GM21390 (cell line): ENCODE data around the gene KRTAP12-1.
"Not testable (repeated sequence)": the region's sequence is repeated elsewhere in the genome, so short reads cannot be mapped to it uniquely, and the experiment has no call there.

Experiments
- ATAC-seq: cut with Tn5 transposase; IDR thresholded peaks from one replicate; pipeline ENCODE4 v1.9.1; 2021; ENCODE audit not compliant: unreplicated experiment

KRTAP12-1 gene

DNA sequence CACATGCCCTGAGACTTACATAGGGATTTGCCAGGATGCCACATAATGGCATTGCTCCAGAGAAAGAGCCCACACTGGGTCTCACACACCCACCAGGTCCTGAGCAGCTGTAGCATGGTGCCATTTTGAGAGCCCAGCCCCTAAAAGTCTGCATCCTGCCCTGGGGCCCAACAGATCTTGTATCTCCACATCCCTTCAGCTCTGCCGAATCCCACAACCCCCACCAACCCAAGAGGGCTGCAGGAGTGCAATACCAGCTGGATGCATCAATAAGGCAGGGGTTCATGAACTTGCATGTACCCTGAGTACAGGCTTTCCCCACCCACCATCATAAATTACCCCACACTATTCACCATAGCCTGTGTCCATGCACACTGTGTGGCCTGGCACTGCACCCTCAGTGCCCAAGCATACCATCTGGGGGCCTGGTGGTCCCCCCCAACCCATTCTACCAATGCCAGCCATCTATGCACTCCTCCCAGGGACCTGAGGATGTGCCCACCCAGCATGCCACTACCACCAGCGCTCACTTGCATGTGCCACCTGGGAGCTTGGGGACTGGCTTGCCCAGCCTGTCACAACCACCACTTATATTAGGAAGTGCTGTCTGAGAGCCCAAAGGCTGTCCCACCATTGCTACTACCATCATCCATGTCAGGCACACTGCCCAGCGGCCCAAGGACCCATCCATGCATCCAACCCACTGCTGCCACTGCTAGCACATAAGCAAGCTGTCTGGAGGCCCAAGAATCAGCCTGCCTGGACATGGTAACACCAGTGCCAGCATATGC is 11.1 kb downstream of the KRTAP12-1 start:
- no peak for ATAC-seq

- no peak for ATAC-seq
Measured at GRCh38 chr21:44667612-44668011, 14.4 kb downstream of the KRTAP12-1 start.

DNA sequence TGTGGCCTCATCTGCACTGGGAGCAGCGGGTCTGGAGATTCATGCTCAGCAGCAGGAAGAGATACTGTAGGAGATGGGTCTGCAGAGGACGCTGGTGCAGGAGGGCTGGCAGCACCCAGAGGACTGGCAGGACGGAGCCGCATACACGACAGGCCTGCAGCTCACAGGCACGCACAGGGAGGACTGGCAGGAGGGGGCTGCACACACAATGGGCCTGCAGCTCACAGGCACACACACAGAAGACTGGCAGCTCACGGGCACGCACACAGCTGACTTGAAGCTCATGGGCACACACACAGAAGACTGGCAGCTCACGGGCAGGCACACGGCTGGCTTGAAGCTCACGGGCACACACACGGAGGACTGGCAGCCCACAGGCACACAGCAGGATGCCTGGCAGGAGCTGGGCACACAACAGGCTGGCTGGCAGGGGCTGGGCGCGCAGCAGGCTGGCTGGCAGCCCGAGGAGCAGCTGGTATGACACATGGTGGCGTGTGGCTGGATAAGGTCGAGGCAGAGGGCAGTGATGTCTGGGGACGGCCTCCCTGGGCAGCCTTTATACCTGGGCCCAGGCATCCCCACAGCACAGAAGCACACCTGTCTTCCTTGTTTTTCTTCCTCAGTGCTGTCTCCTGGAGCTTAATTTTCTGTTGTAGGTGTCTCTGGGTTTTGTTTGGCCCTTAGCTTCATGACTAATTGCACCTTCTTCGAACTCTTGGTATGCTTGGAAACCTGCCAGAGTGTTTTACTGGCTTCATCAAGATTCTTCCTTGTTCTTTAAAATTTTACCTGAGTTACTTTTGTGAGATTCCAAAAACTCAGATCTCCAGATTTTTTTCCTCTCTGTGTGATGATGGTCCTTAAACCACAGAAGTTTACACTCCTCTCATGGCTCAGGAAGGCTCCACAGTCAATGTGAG is 15.3 kb downstream of the KRTAP12-1 start, which contains the start of gene KRTAP12-2:
Gene KRTAP12-2, minus strand, starts transcription at position 527 of the 920 bp plus-strand sequence. Its CDS starts 41 bp downstream, at position 486.
- ATAC-seq: no peak

- ATAC-seq: no peak
Measured at GRCh38 chr21:44664691-44665090, 17.3 kb downstream of the KRTAP12-1 start.

DNA sequence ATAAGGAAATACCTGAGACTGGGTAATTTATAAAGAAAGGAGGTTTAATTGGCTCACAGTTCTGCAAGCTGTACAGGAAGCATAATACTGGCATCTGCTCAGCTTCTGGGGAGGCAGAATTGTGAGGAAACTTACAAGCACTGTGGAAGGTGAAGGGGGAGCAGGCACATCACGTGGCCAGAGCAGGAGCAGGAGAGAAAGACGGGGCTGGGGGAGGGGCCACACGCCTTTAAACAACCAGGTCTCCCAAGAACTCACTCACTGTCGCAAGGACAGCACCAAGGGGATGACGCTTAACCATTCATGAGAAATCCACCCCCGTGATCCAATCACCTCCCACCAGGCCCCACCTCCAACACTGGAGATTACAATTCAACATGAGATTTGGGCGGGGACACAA is 20.4 kb downstream of the KRTAP12-1 start:
- not testable (repeated sequence) for ATAC-seq

DNA sequence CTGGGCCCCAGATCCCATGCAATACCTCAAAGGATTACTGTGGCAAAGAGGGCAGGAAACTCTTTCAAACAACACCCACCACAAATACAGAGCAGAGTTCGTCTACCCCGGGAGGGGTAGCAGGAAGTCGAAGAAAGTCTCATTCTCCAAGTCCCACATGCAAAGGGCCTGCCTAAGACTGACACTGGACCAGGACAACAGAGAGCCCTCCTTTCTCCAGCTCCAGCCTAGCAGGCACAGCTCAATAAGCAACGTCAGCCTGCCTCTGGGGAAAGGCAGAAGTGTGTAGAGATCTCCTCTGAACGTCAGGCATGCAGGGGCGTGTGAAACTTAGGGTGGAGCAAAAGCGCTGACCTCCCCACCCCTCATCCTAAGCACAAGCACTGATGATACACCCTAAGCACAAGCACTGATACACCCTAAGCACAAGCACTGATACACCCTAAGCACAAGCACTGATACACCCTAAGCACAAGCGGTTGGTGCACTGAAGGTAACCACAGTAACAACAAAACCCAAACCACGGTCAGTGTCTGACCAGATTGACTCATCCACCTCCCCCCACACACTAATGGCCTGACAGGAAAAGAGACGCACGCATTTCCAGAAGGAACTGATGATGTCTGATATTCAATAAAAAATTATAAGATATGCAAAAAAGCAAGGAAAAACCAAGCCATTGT is 22.9 kb downstream of the KRTAP12-1 start:
- ATAC-seq: no peak

DNA sequence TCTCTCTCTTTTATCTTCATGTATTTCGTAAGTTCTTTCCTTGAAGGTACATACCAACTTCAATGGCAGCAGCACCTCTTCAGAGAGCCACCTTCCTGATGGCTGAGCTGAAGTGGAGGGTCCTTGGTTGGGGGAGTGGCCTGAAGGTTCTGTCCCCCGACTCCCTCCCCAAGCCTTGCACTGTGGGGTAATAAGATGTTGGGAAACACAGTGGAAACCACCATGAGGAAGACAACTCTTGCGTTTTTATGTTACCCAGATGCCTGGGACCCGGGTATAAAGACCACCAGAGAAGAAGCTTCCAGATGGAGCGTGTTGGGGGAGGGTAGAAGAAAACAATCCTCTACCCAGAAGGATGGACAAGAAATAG is 23.4 kb downstream of the KRTAP12-1 start:
- ATAC-seq: no peak

GRCh38 chr21:44657635-44658540 is 24.1 kb downstream of the KRTAP12-1 start, which contains the start of gene KRTAP12-3:
TSS of gene KRTAP12-3 (plus strand) at chr21:44657932. CDS start at chr21:44657980, 48 bp downstream.
- no peak for ATAC-seq

GRCh38 chr21:44656868-44657267 is 25.1 kb downstream of the KRTAP12-1 start:
- no peak for ATAC-seq

- no peak for ATAC-seq
Measured at GRCh38 chr21:44654576-44655175, 27.3 kb downstream of the KRTAP12-1 start, which contains the start of gene KRTAP12-4. TSS of gene KRTAP12-4 (minus strand) at chr21:44654659. CDS start at chr21:44654614, 45 bp downstream.

GRCh38 chr21:44653656-44654575 is 28.0 kb downstream of the KRTAP12-1 start:
- ATAC-seq: no peak

- ATAC-seq: no peak
Measured at GRCh38 chr21:44653123-44653522, 28.8 kb downstream of the KRTAP12-1 start.

DNA sequence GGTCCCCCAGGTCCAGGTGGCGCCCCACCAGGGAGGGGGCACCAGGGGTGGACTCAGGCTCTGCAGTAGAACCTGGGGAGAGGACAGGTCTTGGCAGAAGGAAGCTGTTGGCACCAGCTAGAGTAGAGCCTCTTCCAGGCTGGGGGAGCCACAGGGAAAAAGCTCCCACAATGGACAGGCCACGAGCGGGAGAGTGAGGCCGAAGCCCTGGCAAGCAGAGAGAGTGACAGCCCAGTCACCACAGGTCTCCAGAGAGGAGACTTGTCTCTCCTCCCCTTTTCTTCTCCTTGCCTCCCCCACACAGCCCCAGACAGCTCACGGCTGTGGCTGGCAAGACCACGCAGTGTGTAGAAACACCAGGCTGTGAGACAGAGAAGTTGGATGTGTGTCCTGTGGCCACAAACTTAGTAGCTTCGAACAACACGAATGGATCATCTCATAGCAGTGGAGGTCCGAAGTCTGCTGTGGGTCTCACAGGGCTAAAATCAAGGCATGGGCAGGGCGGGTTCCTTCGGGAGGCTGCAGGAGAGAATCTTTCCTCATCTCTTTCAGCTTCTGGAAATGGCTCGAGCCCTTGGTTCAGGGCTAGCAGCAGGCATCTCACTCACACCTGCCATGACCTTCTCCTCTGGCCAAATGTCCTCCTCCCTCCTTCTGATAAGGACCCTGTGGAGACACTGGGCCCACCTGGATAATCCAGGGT is 30.8 kb downstream of the KRTAP12-1 start:
- no peak for ATAC-seq

DNA sequence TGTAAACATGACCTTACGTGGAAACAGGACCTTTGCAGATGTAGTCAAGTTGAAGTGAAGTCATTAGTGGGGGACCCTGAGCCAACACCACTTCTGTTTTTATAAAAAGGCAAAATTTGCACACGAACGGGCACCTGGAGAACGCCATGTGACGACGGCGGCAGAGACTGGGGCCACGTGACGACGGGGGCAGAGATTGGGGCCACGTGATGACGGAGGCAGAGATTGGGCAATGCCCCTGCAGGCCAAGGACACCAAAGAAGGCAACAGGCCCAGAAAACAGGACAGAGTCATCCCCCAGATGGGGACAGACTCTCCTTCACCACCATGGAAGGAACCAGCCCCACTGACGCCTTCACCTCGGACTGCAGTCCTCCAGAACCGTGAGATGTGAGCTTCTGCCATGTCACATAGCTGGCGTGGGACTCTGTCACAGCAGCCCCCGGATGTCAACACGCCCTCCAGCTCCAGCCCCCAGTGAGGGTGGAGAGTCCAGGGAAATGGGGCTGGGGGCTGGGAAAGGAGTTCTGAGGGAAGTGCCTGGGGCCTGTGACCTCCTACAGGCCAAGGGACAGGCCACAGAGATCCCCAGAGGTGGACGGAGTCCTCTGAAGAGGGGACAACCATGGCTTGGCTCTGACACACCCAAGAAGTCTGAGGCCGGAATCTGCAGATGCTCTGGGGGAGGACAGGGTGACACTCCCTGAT is 31.5 kb downstream of the KRTAP12-1 start:
- no peak for ATAC-seq

DNA sequence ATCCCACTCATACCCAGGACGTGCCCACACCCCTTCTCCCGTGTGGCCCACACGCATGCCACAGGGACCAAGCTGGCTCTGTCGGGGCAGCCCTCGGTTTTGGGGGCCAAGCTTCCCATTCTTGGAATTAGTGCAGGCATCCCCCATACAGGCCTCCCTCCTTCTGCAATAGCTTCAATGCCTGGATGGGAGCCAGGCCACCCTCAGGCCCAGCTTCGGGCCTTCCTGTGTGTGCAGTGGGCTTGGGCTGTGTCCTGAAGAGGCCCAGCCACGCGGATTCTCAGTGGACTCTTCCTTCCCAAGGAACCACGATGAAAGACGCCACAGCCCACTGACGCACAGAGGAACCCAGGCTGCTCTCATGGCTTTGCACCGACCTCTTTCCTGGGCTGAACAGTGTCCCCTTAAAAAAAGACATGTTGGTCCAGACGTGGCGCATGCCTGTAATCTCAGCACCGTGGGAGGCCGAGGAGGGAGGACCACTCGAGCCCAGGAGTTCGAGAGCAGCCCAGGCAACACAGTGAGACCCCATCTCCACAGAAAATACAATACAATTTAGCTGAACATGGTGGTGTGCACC is 32.4 kb downstream of the KRTAP12-1 start:
- ATAC-seq: no peak

DNA sequence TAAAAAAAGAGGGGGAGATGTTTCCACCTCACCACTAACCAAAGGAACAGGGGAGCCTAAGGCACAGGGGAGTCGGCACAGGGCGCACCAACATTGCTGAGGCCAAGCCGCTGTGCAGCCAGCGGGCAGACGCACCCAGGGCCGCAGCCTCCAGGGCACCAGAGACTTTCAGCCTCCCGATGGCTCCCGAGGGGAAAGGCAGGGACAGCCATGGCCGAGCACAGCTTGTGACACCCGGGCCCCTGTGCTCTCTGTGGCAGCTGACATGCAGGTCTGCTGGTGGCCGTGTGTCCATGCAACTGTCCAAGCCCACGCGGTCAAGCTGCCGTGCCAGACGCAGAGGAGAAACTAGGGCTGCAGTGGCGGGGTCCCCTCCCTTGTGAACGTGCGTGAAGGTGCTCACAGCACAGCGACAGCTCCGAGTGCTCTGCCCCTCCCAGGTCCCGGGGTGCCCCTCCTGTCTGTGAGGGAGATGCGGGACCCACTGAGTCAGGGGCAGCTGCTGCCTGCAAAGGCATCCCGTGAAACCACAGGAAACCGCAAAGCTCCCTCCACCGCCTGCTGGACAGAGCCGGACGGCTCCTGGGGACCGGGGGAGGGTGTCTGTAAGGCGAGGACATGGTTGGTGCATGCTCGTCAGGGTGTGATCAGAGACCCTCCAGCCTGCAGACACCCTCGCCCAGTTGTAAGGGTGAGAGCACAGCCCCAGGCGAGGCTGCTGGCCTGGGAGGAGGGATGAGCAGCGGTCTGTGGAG is 33.2 kb downstream of the KRTAP12-1 start:
- no peak for ATAC-seq
